ENCODE data around the gene USP11. TPM values are rescaled to one million over a fixed set of nuclear protein-coding genes. Genes with fewer than 3 reads are reported as not detected.

Gene USP11
- total RNA-seq, 1 experiment from 2014 or later = 61.2 TPM

DNA sequence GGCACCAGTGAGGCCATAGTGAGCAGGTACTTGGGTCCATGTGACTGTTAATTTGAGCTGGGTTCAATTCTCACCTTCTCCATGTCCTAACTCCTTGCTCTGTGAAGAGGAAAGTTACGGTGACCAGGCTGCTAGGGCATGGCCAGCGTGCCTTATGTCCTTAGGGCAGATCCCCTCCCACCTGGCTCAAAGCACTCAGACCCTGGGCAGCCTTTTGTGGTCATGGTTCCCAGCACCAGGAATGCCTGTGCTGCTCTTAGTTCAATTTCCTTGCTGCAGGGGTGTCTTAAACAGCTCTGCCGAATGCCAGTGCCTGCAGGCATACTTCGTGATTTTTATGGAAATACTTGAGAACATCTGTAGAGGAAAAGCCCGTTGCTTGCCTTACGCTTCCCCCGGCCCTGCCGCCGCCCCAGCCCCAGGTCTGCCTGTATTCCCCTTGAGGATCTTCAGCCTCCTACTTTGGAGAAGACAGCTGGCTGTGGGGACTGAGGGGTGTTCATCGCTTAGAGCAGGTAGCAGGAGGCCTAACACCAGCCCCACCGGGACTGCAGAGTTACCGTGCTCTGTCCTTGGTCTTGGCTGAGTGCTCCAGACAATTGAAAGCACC is 17.4 kb upstream of the USP11 start:
- peaks cover 3% of the 10 kb centered on the region for H3K36me3 ChIP-seq (ENCODE audit: control insufficient read depth, insufficient read depth, low read length)
- no peaks in the 10 kb centered on the region for H3K9me3 Mint-ChIP-seq (ENCODE audit: unreplicated experiment)
- H3K4me1 ChIP-seq = no peaks in the 10 kb centered on the region
- intact Hi-C loops (cut with micrococcal nuclease; ENCODE audit: unreplicated experiment) = loop anchor here (5.0 to 10.0 kb wide), 2 partner anchors 167 to 439 kb away; partner anchors contain the start of genes ELK1 and UXT
- ChIA-PET CTCF (no interaction called here), POLR2A (interaction anchor here (0.5 kb wide), 1 partner anchor 22 kb away, joined by 3 read pairs; no protein-coding TSS in a partner anchor)
- peaks cover 85% of the 10 kb centered on the region for H3K36me3 Mint-ChIP-seq (ENCODE audit: insufficient read depth, unreplicated experiment)
- TF ChIP-seq, protein P1, sequence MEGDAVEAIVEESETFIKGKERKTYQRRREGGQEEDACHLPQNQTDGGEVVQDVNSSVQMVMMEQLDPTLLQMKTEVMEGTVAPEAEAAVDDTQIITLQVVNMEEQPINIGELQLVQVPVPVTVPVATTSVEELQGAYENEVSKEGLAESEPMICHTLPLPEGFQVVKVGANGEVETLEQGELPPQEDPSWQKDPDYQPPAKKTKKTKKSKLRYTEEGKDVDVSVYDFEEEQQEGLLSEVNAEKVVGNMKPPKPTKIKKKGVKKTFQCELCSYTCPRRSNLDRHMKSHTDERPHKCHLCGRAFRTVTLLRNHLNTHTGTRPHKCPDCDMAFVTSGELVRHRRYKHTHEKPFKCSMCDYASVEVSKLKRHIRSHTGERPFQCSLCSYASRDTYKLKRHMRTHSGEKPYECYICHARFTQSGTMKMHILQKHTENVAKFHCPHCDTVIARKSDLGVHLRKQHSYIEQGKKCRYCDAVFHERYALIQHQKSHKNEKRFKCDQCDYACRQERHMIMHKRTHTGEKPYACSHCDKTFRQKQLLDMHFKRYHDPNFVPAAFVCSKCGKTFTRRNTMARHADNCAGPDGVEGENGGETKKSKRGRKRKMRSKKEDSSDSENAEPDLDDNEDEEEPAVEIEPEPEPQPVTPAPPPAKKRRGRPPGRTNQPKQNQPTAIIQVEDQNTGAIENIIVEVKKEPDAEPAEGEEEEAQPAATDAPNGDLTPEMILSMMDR (IDR thresholded peaks at IDR 0.05; ENCODE audit: insufficient read depth in 1 of 2, low read depth in 1 of 2, low read length in 1 of 2, severe bottlenecking in 1 of 2, unreplicated experiment in 1 of 2) = no peak
- no peak overlapping the region for H3K4me3 Mint-ChIP-seq (ENCODE audit: unreplicated experiment)
- H3K27me3 Mint-ChIP-seq (ENCODE audit: insufficient read depth, unreplicated experiment) = no peaks in the 10 kb centered on the region
- no peak overlapping the region for H3K4me3 ChIP-seq (ENCODE audit: low read depth, low read length)
- no peaks in the 10 kb centered on the region for H3K27me3 ChIP-seq (replicated peaks; ENCODE audit: control insufficient read depth, insufficient read depth, low read length)
- H3K4me1 Mint-ChIP-seq (ENCODE audit: low read depth, unreplicated experiment) = peaks cover 36% of the 10 kb centered on the region
- DNase-seq = no peak
- H3K9me3 ChIP-seq = no peaks in the 10 kb centered on the region
- no TSS peak for BruUV-seq (replicated peaks)
- H3K27ac Mint-ChIP-seq (ENCODE audit: unreplicated experiment) = no peak overlapping the region

DNA sequence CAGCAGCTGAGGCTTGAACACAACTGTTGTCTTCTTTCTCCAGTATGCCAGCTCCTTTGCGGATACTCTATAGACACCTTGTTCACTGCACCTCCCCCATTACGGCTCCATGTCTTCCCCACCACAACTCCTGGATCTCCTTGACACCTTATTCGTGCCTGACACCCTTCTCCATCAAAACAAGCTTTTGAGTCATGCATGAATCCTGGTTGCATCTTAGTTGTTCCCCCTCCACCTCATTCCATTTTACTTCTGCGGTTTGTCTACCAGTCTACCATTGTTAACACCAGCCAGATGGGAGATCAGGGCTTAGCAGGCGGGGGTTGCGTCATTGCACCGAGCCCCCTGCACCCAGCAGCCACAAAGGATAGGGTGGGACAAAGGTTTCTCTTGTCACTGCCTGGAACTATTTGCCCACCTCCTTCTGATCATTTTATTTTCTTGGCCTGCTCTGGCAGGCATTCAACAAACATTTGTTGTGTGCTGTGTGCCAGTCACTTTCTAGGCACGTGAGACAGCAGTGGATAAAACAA is 16.4 kb upstream of the USP11 start:
- Histone ChIP-seq H3K36me3 (ENCODE audit: control insufficient read depth, insufficient read depth, low read length) (peaks cover 3% of the 10 kb centered on the region), H3K4me1 (no peaks in the 10 kb centered on the region), H3K27me3 (replicated peaks; ENCODE audit: control insufficient read depth, insufficient read depth, low read length) (no peaks in the 10 kb centered on the region), H3K4me3 (ENCODE audit: low read depth, low read length) (no peak overlapping the region), H3K9me3 (no peaks in the 10 kb centered on the region)
- BruUV-seq (replicated peaks) = no TSS peak
- DNase-seq = no peak
- CTCF ChIA-PET = no interaction called here
- H3K4me1 Mint-ChIP-seq (ENCODE audit: low read depth, unreplicated experiment) = peaks cover 38% of the 10 kb centered on the region
- peak overlapping the region; percentile 84 for H3K4me3 Mint-ChIP-seq (ENCODE audit: unreplicated experiment)
- POLR2A ChIA-PET = interaction anchor here (3.0 kb wide), 1 partner anchor 17 kb away, joined by 35 read pairs; the partner anchor contains the start of gene USP11
- intact Hi-C loops (cut with micrococcal nuclease; ENCODE audit: unreplicated experiment) = loop anchor here (5.0 to 10.0 kb wide), 2 partner anchors 166 to 438 kb away; partner anchors contain the start of genes ELK1 and UXT
- TF ChIP-seq, protein P1 (IDR thresholded peaks at IDR 0.05; ENCODE audit: insufficient read depth in 1 of 2, low read depth in 1 of 2, low read length in 1 of 2, severe bottlenecking in 1 of 2, unreplicated experiment in 1 of 2) = no peak
- H3K9me3 Mint-ChIP-seq (ENCODE audit: unreplicated experiment) = no peaks in the 10 kb centered on the region
- H3K27me3 Mint-ChIP-seq (ENCODE audit: insufficient read depth, unreplicated experiment) = no peaks in the 10 kb centered on the region
- H3K27ac Mint-ChIP-seq (ENCODE audit: unreplicated experiment) = peak overlapping the region; percentile 91
- peaks cover 77% of the 10 kb centered on the region for H3K36me3 Mint-ChIP-seq (ENCODE audit: insufficient read depth, unreplicated experiment)

DNA sequence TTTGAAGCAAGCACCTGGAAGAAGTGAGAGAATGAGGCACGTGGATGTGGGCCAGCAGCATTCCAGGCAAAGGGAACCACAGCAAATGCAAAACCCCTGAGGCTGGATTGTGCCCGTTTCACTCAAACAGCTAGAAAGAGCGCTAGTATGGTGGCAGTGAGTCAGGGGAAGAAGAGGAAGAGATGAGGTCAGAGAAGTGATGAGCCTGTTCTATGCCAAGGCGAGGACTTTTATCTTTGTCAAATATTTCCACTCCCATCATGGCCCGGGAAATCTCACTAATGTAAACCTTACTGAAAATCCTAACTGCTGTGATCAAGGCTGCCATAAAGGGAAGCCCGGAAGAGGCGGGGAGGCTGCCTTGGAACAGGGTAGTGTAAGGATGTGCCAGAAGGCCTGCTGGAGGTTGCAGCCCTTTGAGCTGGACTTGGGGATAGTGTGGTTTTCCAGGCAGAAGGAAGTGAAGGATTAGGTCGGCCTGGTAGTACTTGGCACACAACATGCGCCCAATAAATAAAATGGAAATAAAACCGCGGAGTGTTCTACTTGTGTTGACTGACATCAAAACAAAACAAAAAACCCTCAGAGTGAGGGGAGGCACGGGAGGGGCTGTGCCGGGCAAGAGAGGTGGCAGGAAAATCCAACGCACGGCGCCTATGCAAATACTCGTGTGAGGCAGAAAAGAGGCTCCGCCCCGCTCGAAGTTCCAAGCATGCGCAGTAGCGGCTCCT is 15.5 kb upstream of the USP11 start:
- ChIA-PET CTCF (interaction anchor here (0.5 to 1.3 kb wide), 6 partner anchors 17 to 324 kb away, joined by 3 to 9 read pairs (median 3); partner anchors contain the start of genes NDUFB11 and RBM10), POLR2A (interaction anchor here (0.8 to 3.0 kb wide), 9 partner anchors 12 to 339 kb away, joined by 3 to 35 read pairs (median 6); partner anchors contain the start of genes NDUFB11, RBM10 and USP11)
- Histone ChIP-seq H3K27me3 (replicated peaks; ENCODE audit: control insufficient read depth, insufficient read depth, low read length) (no peaks in the 10 kb centered on the region), H3K36me3 (ENCODE audit: control insufficient read depth, insufficient read depth, low read length) (peaks cover 3% of the 10 kb centered on the region), H3K4me1 (no peaks in the 10 kb centered on the region), H3K9me3 (no peaks in the 10 kb centered on the region), H3K4me3 (ENCODE audit: low read depth, low read length) (peak overlapping the region; percentile 33)
- peaks cover 73% of the 10 kb centered on the region for H3K36me3 Mint-ChIP-seq (ENCODE audit: insufficient read depth, unreplicated experiment)
- TSS peak; percentile 56 for BruUV-seq (replicated peaks)
- H3K9me3 Mint-ChIP-seq (ENCODE audit: unreplicated experiment) = no peaks in the 10 kb centered on the region
- TF ChIP-seq, protein P1 (IDR thresholded peaks at IDR 0.05; ENCODE audit: insufficient read depth in 1 of 2, low read depth in 1 of 2, low read length in 1 of 2, severe bottlenecking in 1 of 2, unreplicated experiment in 1 of 2) = no peak
- peak overlapping the region; percentile 84 for H3K4me3 Mint-ChIP-seq (ENCODE audit: unreplicated experiment)
- intact Hi-C loops (cut with micrococcal nuclease; ENCODE audit: unreplicated experiment) = loop anchor here (5.0 to 10.0 kb wide), 2 partner anchors 165 to 438 kb away; partner anchors contain the start of genes ELK1 and UXT
- DNase-seq = no peak
- H3K4me1 Mint-ChIP-seq (ENCODE audit: low read depth, unreplicated experiment) = peaks cover 34% of the 10 kb centered on the region
- H3K27ac Mint-ChIP-seq (ENCODE audit: unreplicated experiment) = peak overlapping the region; percentile 91
- no peaks in the 10 kb centered on the region for H3K27me3 Mint-ChIP-seq (ENCODE audit: insufficient read depth, unreplicated experiment)

Data from Caco-2 (cell line).